Right lung (tissue), 10 donors: ENCODE results near the gene CTSS. TPM values are rescaled to one million over a fixed set of nuclear protein-coding genes. Genes with fewer than 3 reads are reported as not detected.
"Not testable (repeated sequence)": the region's sequence is repeated elsewhere in the genome, so short reads cannot be mapped to it uniquely, and the experiment has no call there.

Source experiments
- DNase-seq, 2 donors: peaks; one replicate each; pipeline ENCODE4 v3.0.0-alpha.2; 2013
- long read RNA-seq, 8 donors: transcript quantifications; one replicate each; lab custom pipeline, GENCODE V29; 2026
- polyA plus RNA-seq, 5 donors: library from polyadenylated mRNA; unstranded; fragments of 120-200 nt; gene quantifications; one replicate each; pipeline versions ENCODE4 v1.2.1 to v1.2.3, GENCODE V29; 2013; ENCODE audit warnings: inconsistent platforms in 1 of 5, low replicate concordance in 1 of 5; ENCODE audit not compliant: insufficient read length in 5 of 5, insufficient read depth in 1 of 5

Gene CTSS
- polyA plus RNA-seq, result 10 to 100 TPM; 22.2 to 30.5 (median 25.3) TPM
- long read RNA-seq, donor 1, full-length matches to known transcripts, result 4 of 4 reads
- long read RNA-seq, donor 1, partial matches to known transcripts, result 0 of 4 reads
- long read RNA-seq, donor 1, other reads (novel, unspliced or antisense), result 0 of 4 reads
- long read RNA-seq, donor 2, full-length matches to known transcripts, result 3 of 3 reads
- long read RNA-seq, donor 2, partial matches to known transcripts, result 0 of 3 reads
- long read RNA-seq, donor 2, other reads (novel, unspliced or antisense), result 0 of 3 reads
- long read RNA-seq, donor 3, full-length matches to known transcripts, result 8 of 8 reads
- long read RNA-seq, donor 3, partial matches to known transcripts, result 0 of 8 reads
- long read RNA-seq, donor 3, other reads (novel, unspliced or antisense), result 0 of 8 reads
- long read RNA-seq, donor 4, full-length matches to known transcripts, result 4 of 4 reads
- long read RNA-seq, donor 4, partial matches to known transcripts, result 0 of 4 reads
- long read RNA-seq, donor 4, other reads (novel, unspliced or antisense), result 0 of 4 reads
- long read RNA-seq, donor 5, full-length matches to known transcripts, result 11 of 17 reads
- long read RNA-seq, donor 5, partial matches to known transcripts, result 6 of 17 reads
- long read RNA-seq, donor 5, other reads (novel, unspliced or antisense), result 0 of 17 reads
- long read RNA-seq, donor 6, full-length matches to known transcripts, result 6 of 6 reads
- long read RNA-seq, donor 6, partial matches to known transcripts, result 0 of 6 reads
- long read RNA-seq, donor 6, other reads (novel, unspliced or antisense), result 0 of 6 reads
- long read RNA-seq, donor 7, full-length matches to known transcripts, result 6 of 11 reads
- long read RNA-seq, donor 7, partial matches to known transcripts, result 5 of 11 reads
- long read RNA-seq, donor 7, other reads (novel, unspliced or antisense), result 0 of 11 reads
- long read RNA-seq, donor 8, full-length matches to known transcripts, result 5 of 5 reads
- long read RNA-seq, donor 8, partial matches to known transcripts, result 0 of 5 reads
- long read RNA-seq, donor 8, other reads (novel, unspliced or antisense), result 0 of 5 reads

DNA sequence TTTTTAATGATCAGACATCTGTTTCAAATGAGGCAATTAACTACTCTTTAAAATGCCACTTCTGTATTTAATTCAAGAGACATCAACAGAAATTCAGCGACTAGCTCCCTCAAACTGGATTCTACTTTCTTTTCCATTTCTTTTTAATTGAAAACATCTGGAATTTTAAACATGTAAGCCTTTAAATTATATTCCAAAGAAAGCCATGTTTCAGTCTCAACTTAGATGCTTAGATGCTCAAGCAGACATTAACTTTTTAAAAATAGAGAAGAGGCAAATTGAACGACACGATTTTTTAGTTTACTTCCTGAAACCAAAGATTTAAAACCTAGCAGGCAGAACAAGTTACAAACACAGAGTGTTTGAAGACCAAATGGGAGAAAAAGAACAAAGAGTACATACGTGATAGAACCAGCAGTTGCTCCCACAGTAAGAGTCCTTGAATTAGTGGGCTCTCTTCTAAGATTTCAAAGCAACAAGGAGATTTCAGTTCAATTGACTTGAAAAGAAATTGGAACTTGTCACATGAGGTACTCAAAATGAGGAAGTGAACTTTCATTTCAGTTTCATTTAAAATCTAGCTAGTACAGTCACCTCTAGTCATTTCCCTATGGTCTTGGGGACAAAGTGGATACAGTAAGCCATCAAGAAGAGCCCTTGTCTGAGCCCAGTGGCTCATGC lies at the start of gene CTSS:
CTSS (minus strand) TSS at position 483 of the 681 bp plus-strand sequence. CDS start 1,015 bp downstream, outside the sequence.
- DNase-seq, result peak in 1 of 2 donors; percentile 33

DNA sequence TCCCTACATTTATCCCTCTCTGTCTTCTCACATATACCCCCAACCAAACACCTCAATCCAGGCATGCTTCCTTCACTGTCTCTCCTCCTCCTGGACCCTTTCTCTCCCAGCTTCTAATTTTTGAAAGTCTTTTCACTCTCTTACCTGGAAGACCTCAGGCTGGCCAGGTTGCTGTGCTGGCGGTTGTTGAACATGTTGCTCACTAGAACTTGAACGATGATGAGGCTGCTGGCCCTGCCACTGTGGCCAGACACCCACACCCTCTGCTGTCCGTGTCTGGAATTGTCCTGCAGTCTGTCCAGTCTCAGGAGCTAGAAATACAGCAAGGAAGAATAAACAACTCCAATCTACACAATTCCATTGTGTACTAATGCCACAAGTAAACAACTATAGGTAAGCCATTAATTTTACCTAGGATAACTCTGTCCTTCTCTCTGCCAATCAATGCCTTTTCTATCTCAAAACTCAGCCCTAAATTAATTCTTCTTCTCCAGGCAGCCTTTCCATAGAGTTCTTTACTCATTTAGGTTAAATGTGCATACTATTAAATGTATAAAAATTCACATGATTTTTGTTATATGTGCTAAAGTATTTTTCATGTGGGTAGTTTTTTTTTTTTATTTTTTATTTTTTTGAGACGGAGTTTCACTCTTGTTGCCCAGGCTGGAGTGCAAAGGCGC lies 47.6 kb upstream of the CTSS start:
- no peak for DNase-seq

DNA sequence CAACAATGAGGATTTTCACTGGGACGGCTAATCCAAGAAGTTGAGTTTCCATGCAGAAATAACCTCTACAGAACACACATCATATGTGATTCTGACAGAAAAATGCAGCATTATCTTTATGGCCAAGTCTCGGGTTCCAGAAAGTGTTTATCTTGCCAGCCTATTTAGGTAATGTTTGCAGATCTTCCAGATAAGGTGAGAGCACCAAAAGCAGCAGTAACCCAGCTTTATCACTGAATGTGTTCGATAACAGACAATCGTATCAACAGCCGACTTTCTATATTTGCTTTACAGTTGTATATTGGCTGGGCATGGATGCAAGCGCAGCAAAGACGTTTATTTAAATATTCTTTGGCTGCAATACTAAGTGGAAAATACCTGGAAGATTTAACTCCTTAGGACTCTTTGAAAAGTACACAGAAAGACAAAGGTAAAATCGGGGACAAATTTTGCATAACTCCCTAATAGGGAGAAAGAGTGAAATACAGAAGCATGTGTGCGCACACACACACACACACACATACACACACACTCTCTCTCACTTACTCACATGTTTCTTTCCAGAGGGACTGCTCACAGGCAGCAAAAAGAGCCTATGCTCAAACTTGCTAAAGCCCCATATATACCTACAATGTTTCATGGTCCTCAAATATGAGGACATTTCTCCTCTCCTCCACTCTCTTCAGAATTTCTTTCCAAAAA lies 45.5 kb upstream of the CTSS start:
- DNase-seq, result no peak

DNA sequence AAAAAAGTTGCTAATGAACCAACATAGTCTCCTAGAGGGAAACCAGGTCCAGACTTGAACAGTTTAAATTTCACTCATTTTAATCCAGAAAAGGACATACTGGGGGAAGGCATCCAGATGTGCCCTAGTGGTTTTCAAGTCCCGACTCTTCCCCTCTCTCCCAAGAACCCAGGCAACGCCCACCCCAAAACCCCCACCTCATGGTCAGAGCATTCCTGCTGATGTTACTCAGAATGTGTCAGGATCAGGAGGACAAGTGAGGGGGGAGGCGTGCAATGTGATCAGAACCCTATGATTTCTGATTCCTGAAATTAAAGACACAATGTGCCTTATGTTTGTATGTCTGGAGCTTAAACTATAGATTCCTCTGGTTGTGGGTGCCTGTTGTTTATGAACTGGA lies 44.1 kb upstream of the CTSS start:
- no peak for DNase-seq

DNA sequence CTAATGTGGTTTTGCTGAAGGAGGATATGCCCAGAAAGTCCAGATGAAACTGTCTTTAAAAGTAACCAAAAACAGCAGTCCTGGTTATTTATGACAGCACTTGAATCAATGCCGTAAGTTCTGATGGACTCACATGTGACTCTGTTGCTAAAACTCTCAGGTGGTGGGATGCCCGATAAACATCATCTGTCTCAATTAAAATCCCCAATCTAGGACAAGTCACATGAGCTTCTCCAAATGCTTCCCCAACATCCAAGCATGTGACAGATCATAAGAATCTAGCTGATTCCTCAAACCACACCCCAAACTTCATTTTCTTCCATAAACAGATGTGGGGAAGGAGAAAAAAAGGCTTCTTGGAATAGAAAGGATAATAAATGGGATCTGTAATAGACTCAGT lies 43.3 kb upstream of the CTSS start:
- no peak for DNase-seq

DNA sequence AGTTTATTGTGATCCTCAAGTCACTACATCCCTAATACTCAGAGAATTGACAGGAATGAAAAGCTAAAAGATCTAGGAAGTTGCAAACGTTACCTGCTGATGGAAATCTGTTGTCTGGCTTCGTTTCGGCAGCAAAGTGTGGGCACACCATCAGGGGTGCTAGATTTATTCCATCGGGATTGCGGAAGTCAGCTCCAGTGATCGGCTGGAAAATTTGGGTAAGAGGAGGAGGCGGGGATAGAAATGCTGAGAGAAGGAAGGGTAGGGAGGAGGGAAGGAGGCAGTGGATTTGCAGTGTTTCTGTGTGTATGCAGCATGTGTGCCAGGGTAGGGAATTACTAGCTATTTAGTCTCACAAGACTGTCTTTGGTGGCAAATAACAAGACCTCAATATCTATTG lies 42.5 kb upstream of the CTSS start, which contains the start of gene CTSK:
CTSK (minus strand) TSS at position 140 of the 400 bp plus-strand sequence. CDS start 1,455 bp downstream, outside the sequence.
- peak in 1 of 2 donors; percentile 17 for DNase-seq

DNA sequence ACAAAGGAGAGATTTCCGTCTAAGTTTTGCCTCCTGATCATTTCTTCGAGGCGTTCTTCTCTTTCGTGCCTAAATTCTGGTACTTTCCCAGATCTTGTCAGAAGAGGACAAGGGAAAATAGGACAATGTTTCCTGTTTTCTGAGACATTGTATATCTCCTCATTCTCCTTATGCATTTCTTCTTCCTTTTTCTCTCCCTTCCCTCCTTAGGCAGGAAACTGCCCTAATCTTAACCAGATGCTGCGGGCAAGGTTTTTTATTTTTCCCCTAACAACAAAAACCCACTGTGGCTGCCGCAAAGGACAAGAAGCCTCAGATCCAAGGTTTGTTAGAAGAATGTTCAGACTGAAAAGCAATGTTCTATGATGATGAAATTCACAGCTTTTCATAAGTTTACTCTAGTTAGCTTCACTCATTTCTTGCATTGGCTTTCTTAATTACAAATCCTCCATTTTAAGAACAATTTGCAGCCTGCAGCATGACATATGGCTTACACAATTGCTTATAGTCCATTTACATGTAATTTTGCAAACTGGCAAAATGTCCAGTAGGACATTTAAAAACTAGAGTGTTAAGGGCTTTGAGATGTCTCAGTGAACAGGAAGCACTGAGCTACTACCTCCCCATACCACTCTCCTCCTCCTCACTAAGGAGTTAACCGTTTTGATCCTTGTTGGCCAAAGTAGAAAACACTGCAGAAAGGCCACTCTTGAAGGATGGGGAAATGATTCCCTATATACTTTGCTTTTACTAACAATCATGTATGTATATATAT lies 41.9 kb upstream of the CTSS start:
- no peak for DNase-seq

DNA sequence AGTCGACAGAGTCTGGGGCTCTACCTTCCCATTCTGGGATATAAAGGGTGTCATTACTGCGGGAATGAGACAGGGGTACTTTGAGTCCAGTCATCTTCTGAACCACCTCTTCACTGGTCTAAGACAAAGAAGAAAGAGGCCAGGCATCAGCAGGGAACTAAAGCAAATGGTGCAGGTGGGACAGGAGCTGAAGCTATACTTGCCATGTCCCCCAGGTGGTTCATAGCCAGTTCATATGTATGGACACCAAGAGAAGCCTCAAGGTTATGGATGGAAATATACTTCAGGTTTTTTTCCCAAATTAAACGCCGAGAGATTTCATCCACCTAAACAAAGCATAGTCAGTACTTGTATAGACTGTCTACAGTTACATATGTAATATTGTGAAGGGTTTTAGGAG lies 40.3 kb upstream of the CTSS start:
- DNase-seq, result no peak

DNA sequence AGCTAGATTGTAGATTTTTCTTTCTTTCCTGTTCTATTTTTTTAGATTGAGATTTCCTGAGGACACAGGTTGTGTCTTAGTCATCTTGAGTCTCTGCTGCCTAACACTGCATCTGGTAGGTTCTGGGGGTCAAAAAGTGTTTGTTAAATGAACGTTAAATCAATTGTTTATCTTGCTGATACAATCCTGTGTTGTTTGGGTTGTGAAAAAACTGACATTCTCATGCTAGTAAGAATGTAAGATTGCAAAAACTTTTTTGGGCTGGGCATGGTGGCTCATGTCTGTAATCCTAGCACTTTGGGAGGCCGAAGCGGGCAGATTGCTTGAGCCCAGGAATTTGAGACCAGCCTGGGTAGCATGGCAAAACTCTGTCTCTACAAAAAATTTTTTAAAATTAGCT lies 39.1 kb upstream of the CTSS start:
- DNase-seq, result no peak

DNA sequence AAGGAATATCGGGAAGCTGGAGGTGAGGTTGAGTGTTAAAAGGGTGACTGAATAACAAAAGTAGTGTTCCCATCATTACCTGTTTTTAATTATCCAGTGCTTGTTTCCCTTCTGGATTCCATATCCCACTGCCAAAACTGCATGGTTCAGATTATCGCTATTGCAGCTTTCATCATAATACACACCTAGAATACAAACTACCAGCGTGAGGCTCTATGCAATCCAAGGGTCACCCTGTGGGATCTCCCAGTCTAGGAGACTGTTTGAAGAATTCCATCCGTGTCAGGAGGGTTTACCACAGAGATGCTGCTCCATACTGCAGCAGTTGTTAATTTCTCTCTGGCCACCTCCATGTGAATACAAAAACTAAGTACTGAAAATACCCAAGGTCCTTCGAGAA lies 33.5 kb upstream of the CTSS start:
- no peak for DNase-seq

DNA sequence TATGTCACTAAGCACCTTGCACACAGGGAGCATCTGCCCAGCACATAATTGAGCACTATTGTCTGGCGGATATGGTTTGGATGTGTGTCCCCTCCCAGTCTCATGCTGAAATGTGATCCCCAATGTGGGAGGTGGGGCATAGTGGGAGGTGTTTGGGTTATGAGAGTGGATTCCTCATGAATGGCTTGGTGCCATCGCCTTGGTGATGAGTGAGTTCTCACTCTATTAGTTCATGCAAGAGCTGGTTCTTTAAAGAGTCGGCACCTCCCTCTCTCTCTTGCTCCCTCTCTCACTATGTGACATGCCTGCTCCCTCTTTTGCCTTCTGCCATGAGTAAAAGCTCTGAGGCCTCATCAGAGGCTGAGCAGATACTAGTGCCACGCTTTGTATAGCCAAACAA lies 32.9 kb upstream of the CTSS start:
- no peak for DNase-seq

DNA sequence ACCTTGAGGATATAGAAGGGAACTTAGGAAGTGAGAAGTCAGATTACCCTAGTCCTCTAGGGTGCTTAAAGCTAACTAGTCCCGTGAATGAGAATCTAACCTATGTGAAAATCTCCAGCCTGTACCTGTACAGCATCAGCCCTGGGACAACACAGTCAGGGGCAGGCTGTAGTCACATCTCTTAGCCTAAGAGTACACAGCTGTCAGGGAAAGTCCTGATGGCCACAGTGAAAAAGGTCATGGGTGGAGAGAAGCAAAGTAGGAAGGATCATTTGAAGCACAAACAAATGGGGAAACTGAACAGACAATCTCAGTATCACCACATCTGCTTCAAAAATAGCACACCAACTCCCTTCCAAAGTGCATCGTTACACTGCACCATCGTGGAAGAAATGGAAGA lies 30.8 kb upstream of the CTSS start:
- DNase-seq, result no peak

DNA sequence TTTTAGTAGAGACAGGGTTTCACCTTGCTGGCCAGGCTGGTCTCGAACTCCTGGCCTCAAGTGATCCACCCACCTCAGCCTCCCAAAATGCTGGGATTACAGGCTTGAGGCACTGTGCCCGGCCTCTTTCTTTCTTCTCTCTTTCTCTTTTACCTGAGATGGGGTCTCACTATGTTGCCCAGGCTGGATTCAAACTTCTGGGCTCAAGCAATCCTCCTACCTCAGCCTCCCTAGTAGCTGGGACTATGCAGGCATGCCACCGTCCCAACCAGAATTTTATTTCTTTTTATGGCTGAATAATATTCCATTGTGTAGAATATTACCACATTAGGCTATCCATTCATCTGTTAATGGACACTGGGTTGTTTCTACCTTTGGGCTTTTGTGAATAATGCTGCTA lies 28.2 kb upstream of the CTSS start:
- not testable (repeated sequence) for DNase-seq

DNA sequence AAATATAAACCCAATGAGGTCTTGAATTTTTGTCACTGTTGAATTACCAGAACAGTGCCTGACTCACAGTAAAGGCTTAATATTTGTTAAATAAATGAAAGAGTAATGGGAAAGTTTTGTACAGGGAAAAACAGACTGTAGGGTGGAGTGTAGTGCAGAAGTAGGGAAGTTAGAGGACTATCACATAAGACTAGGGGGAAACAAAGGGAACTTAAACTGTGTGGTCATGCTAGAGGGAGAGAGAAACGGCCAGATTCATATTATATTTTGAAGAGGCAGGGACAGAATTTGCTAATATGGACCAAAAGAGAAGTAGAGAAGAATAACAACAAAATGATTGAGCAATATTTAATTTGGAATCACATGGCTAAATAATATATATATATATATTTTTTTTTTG lies 27.6 kb upstream of the CTSS start:
- no peak for DNase-seq

DNA sequence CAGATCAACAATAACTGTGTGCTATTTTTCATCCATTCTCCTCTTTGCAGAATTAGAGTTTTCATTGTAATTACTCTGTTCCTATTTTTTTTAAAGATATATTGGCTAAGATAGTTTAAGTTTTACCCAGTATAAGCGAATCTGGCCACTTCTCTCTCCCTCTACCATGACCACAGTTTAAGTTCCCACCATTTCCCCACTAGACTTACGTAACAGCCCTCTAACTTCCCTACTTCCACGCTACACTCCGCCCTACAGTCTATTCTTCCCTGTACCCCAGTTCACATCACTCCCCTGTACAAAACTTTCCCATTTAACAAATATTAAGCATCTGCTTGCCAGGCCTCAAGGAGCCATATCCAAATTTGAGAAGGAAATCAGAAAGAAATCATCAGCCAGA lies 26.0 kb upstream of the CTSS start:
- DNase-seq, result no peak

DNA sequence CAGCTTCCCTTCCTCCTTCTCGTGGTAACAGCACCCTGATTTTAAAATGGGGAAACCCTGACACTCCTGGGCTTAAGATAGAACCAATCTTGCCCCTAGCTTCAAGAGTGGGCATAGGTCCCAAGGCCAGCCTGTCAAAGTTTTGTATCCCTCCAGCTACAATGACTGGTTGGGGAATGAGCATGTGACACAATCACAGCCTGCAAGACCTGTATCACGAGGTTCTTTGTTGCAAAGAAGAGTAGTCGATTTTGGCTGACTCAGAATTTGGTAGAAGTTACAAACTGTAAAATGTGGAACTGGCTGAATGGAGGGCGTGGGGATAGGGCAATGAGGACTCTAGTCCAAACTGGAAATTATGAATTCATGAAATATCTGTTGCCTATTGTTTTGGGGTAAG lies 23.8 kb upstream of the CTSS start:
- no peak for DNase-seq

DNA sequence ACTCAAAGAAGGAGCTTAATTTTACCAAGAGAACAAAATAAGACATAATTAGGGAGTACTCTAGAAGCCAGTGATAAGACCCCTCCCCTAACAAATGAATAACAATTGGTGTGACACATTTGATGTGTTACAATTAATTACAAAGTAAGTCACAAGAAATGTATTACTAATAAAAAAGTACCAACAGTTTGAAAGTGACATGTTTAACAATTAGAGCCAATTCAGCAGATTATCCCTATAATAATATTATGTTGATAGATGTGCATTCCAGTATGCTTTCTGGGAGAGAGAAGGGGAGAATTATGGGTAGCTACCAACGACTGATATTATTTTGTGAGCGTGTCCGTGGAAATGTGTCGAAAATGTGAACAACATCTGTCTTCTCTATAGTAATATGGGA lies 23.4 kb upstream of the CTSS start:
- no peak for DNase-seq

DNA sequence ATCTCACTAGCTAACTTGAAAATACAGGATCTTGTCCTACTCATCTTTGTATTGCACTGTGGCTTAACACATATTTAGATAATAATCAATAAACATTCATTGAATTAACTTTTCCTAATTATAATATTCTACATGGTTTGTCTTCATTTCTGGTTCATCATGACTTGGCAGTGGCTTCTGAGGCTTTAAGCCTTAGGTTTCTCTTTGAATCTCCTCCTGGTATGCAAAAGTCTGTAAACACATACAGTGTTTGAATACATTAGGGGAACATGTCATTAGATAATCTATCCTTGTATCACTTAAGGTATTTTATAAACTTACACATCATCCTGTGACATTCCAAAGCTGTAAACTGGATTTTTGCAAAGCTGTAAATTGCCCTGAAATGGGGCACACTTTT lies 21.9 kb upstream of the CTSS start:
- DNase-seq, result no peak

DNA sequence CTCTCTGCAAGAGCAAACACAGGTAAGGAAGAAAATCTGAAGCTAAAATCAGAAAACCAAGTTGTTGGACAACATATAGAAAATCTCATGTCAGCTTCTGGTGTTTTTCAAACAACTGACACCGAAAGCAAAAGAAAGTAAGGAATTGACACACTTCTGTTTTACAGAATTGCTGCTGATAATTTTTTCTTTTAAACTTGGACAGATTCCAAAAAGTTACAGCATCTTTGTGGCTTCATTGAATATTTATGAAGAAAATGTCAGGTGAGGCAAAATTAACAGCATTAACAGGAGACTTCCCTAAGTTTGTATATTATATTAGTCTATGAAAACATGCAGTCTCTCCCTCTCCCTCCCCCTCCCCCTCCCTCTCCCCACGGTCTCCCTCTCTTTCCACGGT lies 14.9 kb upstream of the CTSS start:
- DNase-seq, result no peak

DNA sequence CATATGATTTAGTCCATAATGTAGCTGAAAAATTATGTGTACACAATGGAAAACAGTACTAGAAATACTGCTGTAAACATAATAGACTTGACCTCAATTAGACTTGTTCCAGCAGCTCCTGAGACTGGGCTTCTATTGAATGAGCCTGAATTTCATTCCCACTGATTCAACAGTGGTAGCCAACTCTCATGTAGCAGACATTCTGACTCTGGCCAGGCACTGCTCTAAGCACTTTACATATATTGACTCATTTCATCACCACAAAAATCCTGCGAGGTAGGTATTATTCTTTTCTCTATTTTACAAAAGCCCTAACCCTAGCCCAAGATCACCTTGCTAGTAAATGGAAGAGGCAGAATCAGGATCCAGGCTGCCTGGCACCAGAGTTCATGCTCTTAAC lies 12.8 kb upstream of the CTSS start:
- no peak for DNase-seq
